ENCODE measurements around the gene HOATZ.
A peak's percentile ranks its signal among the peaks of the same experiment; 100 is the strongest.

The HOATZ gene

GRCh38 chr11:111550258-111550657 is 35.7 kb downstream of the HOATZ start:
- DNase-seq: no peak

GRCh38 chr11:111554532-111554931 is 40.0 kb downstream of the HOATZ start:
- DNase-seq: no peak

DNA sequence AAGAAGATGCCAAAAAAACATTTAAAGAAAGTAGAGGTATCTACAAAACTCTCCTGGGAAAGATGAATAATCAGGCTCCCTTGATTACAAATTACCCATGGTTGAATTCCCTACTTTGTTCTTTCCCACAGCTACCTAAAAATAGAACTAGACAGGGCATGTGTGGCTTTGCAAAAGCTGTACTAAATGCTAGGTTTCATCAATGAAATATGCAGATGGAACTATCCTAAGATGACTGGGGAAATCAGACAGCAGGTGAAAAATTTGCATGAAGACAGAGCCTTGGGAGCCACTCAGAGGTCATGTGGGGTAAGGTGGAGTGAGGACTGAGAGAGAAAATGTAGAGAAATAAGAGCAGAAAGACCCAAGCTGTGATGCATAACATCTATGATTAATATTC is 40.7 kb downstream of the HOATZ start:
- no peak for DNase-seq

- no peak for DNase-seq
Measured at GRCh38 chr11:111557425-111558111, 43.0 kb downstream of the HOATZ start.

GRCh38 chr11:111559800-111560464 is 45.4 kb downstream of the HOATZ start:
- no peak for DNase-seq

DNA sequence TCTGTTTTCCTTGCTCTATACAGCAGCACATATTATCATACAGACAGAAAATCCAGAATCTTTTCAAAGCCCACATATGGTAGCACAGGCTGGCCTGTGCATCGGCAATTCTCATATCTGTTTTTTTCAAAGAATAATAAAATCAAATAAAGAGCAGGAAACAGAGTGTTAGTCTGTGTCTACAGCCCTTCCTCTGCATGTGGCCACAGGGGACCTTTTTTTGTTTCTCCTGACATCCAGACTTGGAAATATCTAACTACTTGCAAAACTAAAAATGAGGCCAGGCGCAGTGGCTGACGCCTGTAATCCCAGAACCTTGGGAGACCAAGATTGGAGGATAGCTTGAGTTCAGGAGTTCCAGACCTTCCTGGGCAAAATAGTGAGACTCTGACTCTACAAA is 46.2 kb downstream of the HOATZ start:
- no peak for DNase-seq

DNA sequence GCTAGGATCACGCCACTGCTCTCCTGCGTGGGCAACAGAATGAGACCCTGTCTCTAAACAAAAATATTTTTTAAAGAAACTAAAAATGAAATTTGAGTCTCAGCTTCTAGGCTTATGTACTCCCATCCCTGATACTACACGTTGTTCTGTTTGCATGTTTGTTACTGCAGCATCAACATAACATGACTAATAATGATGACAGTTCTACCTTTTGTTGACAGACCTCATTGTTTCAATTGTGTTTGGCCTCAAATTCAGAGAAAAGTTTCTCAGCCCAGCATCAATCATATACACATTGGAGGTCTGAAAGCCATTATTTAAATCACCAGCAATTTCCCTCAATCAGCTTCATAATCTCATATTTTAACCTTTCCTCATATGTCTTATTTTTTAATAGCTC is 46.7 kb downstream of the HOATZ start:
- DNase-seq: no peak

- DNase-seq: no peak
Measured at GRCh38 chr11:111561791-111562325, 47.3 kb downstream of the HOATZ start.

DNA sequence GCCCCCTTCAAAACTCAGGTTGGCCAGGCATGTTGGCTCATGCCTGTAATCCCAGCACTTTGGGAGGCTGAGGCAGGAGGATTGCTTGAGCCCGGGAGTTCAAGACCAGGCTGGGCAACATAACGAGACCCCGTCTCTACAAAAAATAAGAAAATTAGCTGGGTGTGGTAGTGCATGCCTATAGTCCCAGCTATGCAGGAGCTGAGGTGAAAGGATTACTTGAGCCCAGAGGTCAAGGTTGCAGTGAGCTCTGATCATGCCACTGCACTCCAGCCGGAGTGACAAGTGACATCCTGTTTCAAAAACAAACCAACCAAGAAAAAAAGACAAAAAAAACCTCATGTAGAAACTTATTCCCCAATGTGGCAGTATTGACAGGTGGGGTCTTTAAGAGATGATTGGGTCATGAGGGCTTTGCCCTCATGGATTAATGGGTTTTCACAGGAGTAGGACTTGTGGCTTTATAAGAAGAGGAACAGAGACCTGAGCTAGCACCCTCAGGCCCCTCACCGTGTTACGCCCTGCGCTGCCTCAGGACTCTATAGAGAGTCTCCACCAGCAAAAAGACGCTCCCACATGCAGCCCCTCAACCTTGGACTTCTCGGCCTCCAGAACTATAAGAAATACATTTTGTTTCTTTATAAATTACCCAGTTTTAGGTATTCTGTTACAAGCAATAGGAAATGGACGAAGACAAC is 48.3 kb downstream of the HOATZ start:
- no peak for DNase-seq

DNA sequence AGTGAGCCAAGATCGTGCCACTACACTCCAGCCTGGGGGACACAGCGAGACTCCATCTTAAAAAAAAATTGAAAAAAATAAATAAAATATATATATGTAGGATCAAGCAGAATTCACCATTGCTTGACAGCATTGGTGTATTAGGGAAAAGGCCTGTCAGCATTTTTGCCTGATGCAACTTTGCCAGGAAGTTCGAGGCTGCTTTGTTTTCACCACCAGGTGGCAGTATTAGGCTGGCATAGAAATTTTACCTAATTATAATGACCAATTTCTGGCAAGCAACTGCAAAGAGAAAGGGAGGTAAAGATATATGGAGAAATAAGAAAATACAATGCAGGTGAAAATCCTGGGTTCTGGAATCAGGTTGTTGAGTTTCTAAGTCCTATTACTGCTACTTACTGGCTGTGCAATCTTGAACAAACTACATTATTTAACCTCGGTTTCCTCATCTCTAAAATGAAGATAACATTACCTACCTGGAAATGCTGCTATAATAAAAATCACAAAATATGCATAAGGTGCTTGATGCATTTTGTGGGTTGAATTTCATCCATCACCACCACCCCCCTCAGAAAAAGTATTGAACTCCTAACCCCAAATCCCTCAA is 50.6 kb downstream of the HOATZ start:
- DNase-seq: peak; percentile 52 to 96

- DNase-seq: no peak
Measured at GRCh38 chr11:111566324-111566723, 51.7 kb downstream of the HOATZ start.

- DNase-seq: no peak
Measured at GRCh38 chr11:111569476-111569875, 54.9 kb downstream of the HOATZ start.

DNA sequence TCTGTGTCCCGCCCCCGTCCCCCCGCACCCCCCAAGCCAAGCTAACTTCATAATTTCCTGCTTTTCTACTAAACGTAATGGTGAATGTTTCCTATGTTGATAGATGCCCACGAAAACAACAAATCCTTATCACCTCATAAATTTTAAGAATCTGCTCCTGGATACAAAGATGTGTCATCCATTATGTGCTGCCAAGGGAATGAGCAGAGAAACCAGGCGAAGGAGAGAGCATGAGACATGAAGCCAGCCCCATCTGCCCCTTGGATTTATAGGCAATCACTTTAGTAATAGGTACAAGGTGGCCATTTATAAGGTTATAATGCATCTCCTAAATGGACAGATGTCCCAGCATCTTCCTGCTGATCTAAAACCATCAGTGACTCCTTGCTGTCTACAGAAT is 56.2 kb downstream of the HOATZ start:
- no peak for DNase-seq

DNA sequence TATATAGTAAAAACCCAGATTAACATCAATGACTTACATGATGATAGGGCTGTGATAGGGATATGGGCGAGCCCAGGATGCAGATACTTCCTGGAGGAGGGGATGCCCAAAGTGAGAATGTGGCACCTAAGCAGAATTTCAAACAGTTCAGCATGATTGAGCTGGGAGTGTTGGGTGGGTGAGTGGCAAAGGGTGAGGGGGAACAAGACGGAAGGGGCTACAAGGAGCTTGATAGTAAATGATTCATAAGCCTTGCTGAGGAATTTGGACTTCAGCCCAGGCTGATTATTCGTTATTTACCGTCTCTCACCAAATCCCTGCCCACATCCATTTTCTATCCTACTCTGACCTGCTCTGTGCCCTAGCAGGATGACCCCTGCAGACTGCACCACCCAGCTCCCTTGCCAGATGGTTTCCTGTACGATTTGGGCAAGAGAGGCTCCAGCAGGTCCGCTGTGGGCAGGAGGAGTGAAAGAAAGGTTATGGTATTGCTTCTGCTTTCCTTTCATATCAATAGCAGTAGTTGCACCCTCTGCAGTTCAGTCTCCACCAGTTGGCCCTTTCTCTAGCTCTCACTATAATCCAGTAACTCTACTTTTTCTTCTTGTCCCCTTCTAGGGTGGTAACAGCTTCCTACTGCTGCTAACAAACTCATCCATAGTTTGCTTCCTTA is 57.4 kb downstream of the HOATZ start:
- no peak for DNase-seq

DNA sequence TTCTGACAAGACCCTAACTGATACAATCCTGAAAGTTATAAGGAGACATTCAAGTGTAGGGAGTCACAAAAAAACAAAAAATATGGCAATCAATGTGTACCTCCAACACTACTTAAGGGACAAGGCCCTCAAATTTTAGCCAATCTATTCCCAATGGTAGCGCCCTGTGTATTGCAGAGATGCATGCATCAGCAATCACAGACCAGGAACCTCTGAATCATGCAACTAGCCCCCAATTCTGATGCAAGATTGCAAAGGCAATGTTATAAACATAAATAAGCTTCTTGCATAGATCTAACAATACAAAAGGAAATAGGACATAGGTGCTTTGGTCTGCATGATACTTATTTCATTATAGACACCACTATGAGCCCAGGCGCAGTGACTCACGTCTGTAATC is 58.0 kb downstream of the HOATZ start:
- DNase-seq: no peak

GRCh38 chr11:111573821-111574249 is 59.3 kb downstream of the HOATZ start:
- DNase-seq: no peak

- DNase-seq: no peak
Measured at GRCh38 chr11:111574373-111575225, 60.0 kb downstream of the HOATZ start.

GRCh38 chr11:111575740-111576139 is 61.2 kb downstream of the HOATZ start:
- DNase-seq: no peak

GRCh38 chr11:111577821-111578220 is 63.2 kb downstream of the HOATZ start:
- no peak for DNase-seq

DNA sequence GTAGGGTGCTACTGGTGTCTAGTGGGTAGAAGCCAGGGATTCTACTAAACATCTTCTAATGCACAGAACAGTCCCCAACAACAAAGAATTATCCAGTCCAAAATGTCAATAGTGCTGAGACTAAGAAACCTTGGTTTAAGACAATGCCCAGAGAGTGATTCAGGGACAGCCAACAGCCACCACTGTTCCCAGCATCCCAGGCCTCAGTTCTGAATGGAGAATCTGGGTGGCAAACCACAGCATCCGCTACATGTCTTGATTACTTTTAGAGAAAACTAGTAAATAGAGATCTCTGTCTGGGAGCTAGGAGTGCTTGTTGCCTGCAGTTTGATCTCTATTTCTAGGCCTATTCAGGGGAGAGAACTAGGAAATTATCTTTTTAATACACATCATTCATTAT is 66.8 kb downstream of the HOATZ start:
- no peak for DNase-seq

GRCh38 chr11:111582163-111582562 is 67.6 kb downstream of the HOATZ start:
- DNase-seq: no peak

- no peak for DNase-seq
Measured at GRCh38 chr11:111582881-111583280, 68.3 kb downstream of the HOATZ start.
